LNCaP clone FGC (cell line): ENCODE results near the gene KCNIP3.
A peak's percentile ranks its signal among the peaks of the same experiment; 100 is the strongest.

Experiments used
- DNase-seq: peaks from one replicate; pipeline ENCODE4 v3.0.0-alpha.2; 2011; ENCODE audit warnings: low read depth
- H3K4me3 ChIP-seq: 2 replicates; pipeline ENCODE4 v1.5.1; 2011; ENCODE audit warnings: mild to moderate bottlenecking, low read depth, low read length, control low read depth
- TF ChIP-seq, protein P1 (sequence below): IDR thresholded peaks from 2 replicates; pipeline ENCODE4 v1.5.1; 2012; ENCODE audit warnings: mild to moderate bottlenecking; ENCODE audit not compliant: control insufficient read depth, insufficient read depth; ENCODE audit errors: extremely low read depth

Gene KCNIP3

DNA sequence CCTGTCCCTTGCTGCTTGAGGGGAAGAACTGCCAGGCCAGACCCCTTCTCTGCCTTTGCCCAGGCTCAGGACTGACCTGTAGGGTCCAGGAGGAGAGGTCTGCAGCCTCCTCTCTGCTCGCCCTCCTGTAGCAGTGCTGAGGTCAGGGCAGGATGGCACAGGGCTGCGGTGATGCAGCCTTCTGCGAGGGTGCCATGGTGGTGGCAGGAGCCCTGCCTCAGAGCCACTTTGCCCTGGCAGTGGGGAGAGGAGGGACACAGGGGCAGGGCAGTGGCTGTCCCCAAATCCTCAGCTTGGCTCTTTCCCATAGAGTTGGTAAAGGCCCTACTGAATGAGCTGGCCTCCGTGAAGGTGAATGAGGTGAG, 22.0 kb upstream of the KCNIP3 start:
- no peak for DNase-seq
- TF ChIP-seq, protein P1, sequence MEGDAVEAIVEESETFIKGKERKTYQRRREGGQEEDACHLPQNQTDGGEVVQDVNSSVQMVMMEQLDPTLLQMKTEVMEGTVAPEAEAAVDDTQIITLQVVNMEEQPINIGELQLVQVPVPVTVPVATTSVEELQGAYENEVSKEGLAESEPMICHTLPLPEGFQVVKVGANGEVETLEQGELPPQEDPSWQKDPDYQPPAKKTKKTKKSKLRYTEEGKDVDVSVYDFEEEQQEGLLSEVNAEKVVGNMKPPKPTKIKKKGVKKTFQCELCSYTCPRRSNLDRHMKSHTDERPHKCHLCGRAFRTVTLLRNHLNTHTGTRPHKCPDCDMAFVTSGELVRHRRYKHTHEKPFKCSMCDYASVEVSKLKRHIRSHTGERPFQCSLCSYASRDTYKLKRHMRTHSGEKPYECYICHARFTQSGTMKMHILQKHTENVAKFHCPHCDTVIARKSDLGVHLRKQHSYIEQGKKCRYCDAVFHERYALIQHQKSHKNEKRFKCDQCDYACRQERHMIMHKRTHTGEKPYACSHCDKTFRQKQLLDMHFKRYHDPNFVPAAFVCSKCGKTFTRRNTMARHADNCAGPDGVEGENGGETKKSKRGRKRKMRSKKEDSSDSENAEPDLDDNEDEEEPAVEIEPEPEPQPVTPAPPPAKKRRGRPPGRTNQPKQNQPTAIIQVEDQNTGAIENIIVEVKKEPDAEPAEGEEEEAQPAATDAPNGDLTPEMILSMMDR: no peak
- H3K4me3 ChIP-seq: peak overlapping the region; percentile 84

GRCh38 chr2:95275601-95276243, 21.4 kb upstream of the KCNIP3 start:
- peak; percentile 77 for DNase-seq
- TF ChIP-seq, protein P1: no peak
- peak overlapping the region; percentile 84 for H3K4me3 ChIP-seq

DNA sequence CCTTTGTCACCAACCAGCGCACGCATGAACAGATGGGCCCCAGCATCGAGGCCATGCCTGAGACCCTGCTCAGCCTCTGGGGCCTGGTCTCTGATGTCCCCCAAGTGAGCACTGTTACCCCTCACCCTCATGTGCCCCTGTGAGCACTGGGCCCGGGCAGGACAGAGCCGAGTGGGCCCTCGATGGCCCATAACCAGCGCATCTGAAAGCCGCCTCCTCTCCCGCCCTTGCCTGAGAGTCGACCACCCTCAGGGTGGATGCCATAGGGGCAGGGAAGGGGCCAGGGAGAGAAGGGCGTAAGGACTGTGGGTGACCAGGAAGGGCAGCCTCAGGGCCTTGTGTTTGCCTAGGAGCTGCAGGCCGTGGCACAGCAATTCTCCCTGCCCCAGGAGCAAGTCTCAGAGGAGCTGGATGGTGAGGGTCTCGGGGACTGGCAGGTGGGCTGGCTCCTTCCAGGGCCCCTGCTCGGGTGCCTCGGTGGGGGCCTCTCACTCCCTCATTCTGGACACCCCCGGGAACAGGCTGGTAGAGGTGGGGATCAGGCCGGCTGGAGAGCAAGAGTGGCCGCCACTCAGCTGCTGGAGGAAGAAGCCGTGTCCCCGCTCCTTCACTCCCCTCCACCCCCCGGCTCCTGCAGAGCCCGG, 20.8 kb upstream of the KCNIP3 start:
- no peak for DNase-seq
- TF ChIP-seq, protein P1: no peak
- peak overlapping the region; percentile 84 for H3K4me3 ChIP-seq

GRCh38 chr2:95276888-95277245, 20.3 kb upstream of the KCNIP3 start:
- TF ChIP-seq, protein P1: no peak
- DNase-seq: no peak
- H3K4me3 ChIP-seq: peak overlapping the region; percentile 84

GRCh38 chr2:95277246-95277906, 19.8 kb upstream of the KCNIP3 start:
- DNase-seq: peak; percentile 74
- TF ChIP-seq, protein P1: peak; percentile 50
- peak overlapping the region; percentile 84 for H3K4me3 ChIP-seq

GRCh38 chr2:95278051-95278471, 19.1 kb upstream of the KCNIP3 start:
- TF ChIP-seq, protein P1: no peak
- DNase-seq: no peak
- no peak overlapping the region for H3K4me3 ChIP-seq
